OCI-LY3 (cell line): ENCODE results near the gene COX5A.

Source experiments
- CTCF ChIP-seq: fragments of 200-600, 300-600 bp; sonication (generic); IDR thresholded peaks from 2 replicates; pipeline ENCODE4 v1.5.1; 2014; ENCODE audit warnings: antibody characterized with exemption, low read length, low read depth
- EZH2phosphoT487 ChIP-seq: fragments of 200-600 bp; shearing (Covaris generic); IDR thresholded peaks from 2 replicates; pipeline ENCODE4 v1.6.1; 2018; ENCODE audit warnings: antibody characterized with exemption, mixed run types, low read depth

- TF ChIP-seq CTCF (peak; percentile 99), EZH2phosphoT487 (no peak)
Measured at GRCh38 chr15:74950078-74950908, 12.4 kb upstream of the COX5A start.
